Measurements from ENCODE around the gene HM13. TPM values are rescaled to one million over a fixed set of nuclear protein-coding genes. Genes with fewer than 3 reads are reported as not detected.
A peak's percentile ranks its signal among the peaks of the same experiment; 100 is the strongest.

The HM13 gene
- total and polyA plus RNA-seq, 2 of the 13 experiments (the other 11 are each of a cell fraction or from before 2014, with no cell fraction given), result 118 to 243 TPM

DNA sequence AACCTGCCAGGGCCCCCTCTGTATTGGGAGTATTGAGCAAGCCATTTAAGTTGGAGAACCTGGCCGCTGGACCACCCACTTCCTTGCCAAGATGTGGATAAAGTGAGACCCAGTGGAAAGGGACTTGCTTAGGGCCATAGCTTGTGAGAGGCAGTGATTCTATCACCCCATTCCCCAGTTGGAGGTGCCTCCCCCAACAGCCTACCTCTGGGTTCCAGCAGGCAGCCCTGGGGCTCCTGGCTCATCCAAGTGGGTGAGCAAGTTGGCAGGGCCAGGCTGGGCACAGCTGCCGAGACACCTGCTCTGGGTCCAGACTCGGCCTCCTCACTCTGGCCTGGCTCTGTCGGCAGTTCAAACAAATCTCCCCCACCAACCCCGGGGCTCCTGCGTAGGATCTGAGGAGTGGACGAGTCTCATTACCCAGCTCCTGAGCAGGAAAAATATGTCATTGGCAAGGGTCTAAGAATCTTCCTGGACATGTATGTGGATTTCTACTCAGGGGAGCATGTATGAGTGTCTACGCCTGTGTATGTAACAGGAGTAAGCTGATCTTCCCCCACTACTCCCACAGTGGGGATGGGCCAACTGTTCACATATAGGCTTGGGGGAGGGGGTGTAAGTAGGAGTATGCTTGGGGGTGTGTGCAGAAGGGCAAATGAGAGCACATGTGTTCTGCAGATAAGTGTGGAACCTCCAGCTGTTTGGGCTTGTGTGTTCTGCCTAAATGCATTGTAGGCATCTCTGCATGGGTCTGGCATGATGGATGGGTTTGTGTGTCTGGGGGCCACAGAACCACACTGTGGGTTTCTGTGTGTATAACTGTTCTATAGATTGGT is 92.8 kb downstream of the HM13 start (continued):
- TF ChIP-seq TCF12 (IDR thresholded peaks at IDR 0.05) (no peak), TCF12 (CRISPR knock-in tag; IDR thresholded peaks at IDR 0.05) (no peak; the same call in 1 of the 2 replicates), NFYC (CRISPR knock-in tag; IDR thresholded peaks at IDR 0.05) (peak; percentile 36; the same call in 1 of the 2 replicates), ISL2 (CRISPR knock-in tag; IDR thresholded peaks at IDR 0.05) (no peak; the same call in 1 of the 2 replicates), ZFYVE20 (CRISPR knock-in tag; IDR thresholded peaks at IDR 0.05; ENCODE audit: borderline replicate concordance, low read depth) (peak; percentile 72; the same call in 1 of the 2 replicates), POGZ (CRISPR knock-in tag; IDR thresholded peaks at IDR 0.05) (no peak; the same call in 1 of the 2 replicates), GZF1 (CRISPR knock-in tag; IDR thresholded peaks at IDR 0.05) (peak; percentile 36; the same call in 1 of the 2 replicates), ZNF331 (CRISPR knock-in tag; IDR thresholded peaks at IDR 0.05) (peak; percentile 65), ZNF441 (CRISPR knock-in tag; IDR thresholded peaks at IDR 0.05; ENCODE audit: borderline replicate concordance) (peak; percentile 73), RBFOX2 (IDR thresholded peaks at IDR 0.05; ENCODE audit: low read depth, low read length) (peak; percentile 85), REXO4 (CRISPR knock-in tag; IDR thresholded peaks at IDR 0.05; ENCODE audit: borderline replicate concordance) (peak; percentile 64; the same call in 1 of the 2 replicates), ZNF678 (CRISPR knock-in tag; IDR thresholded peaks at IDR 0.05) (no peak), KAT2B (IDR thresholded peaks at IDR 0.05; ENCODE audit: borderline replicate concordance, low read depth, low read length) (no peak), ZNF17 (CRISPR knock-in tag; IDR thresholded peaks at IDR 0.05) (no peak), ZFP36 (IDR thresholded peaks at IDR 0.05; ENCODE audit: borderline replicate concordance, low read depth, low read length, partially characterized antibody) (no peak), ZEB1 (IDR thresholded peaks at IDR 0.05; ENCODE audit: insufficient replicate concordance, low read depth) (no peak), EED (CRISPR knock-in tag; IDR thresholded peaks at IDR 0.05) (peak; percentile 88), NFATC3 (CRISPR knock-in tag; IDR thresholded peaks at IDR 0.05) (0 out of 2 replicates have a peak, but pooled peaks have one; percentile 2), MEIS1 (CRISPR knock-in tag; IDR thresholded peaks at IDR 0.05; ENCODE audit: borderline replicate concordance) (no peak; the same call in 1 of the 2 replicates)
- TF ChIP-seq, protein P1, sequence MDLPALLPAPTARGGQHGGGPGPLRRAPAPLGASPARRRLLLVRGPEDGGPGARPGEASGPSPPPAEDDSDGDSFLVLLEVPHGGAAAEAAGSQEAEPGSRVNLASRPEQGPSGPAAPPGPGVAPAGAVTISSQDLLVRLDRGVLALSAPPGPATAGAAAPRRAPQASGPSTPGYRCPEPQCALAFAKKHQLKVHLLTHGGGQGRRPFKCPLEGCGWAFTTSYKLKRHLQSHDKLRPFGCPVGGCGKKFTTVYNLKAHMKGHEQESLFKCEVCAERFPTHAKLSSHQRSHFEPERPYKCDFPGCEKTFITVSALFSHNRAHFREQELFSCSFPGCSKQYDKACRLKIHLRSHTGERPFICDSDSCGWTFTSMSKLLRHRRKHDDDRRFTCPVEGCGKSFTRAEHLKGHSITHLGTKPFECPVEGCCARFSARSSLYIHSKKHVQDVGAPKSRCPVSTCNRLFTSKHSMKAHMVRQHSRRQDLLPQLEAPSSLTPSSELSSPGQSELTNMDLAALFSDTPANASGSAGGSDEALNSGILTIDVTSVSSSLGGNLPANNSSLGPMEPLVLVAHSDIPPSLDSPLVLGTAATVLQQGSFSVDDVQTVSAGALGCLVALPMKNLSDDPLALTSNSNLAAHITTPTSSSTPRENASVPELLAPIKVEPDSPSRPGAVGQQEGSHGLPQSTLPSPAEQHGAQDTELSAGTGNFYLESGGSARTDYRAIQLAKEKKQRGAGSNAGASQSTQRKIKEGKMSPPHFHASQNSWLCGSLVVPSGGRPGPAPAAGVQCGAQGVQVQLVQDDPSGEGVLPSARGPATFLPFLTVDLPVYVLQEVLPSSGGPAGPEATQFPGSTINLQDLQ (CRISPR knock-in tag; IDR thresholded peaks at IDR 0.05), result peak; percentile 81; the same call in 1 of the 2 replicates
- TF ChIP-seq, protein P2, sequence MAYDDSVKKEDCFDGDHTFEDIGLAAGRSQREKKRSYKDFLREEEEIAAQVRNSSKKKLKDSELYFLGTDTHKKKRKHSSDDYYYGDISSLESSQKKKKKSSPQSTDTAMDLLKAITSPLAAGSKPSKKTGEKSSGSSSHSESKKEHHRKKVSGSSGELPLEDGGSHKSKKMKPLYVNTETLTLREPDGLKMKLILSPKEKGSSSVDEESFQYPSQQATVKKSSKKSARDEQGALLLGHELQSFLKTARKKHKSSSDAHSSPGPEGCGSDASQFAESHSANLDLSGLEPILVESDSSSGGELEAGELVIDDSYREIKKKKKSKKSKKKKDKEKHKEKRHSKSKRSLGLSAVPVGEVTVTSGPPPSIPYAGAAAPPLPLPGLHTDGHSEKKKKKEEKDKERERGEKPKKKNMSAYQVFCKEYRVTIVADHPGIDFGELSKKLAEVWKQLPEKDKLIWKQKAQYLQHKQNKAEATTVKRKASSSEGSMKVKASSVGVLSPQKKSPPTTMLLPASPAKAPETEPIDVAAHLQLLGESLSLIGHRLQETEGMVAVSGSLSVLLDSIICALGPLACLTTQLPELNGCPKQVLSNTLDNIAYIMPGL (CRISPR knock-in tag; IDR thresholded peaks at IDR 0.05; ENCODE audit: borderline replicate concordance in 1 of 2, low read depth in 1 of 2), result peak; percentile 78 to 82
- TF ChIP-seq, protein P3, sequence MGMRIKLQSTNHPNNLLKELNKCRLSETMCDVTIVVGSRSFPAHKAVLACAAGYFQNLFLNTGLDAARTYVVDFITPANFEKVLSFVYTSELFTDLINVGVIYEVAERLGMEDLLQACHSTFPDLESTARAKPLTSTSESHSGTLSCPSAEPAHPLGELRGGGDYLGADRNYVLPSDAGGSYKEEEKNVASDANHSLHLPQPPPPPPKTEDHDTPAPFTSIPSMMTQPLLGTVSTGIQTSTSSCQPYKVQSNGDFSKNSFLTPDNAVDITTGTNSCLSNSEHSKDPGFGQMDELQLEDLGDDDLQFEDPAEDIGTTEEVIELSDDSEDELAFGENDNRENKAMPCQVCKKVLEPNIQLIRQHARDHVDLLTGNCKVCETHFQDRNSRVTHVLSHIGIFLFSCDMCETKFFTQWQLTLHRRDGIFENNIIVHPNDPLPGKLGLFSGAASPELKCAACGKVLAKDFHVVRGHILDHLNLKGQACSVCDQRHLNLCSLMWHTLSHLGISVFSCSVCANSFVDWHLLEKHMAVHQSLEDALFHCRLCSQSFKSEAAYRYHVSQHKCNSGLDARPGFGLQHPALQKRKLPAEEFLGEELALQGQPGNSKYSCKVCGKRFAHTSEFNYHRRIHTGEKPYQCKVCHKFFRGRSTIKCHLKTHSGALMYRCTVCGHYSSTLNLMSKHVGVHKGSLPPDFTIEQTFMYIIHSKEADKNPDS (CRISPR knock-in tag; IDR thresholded peaks at IDR 0.05), result peak; percentile 92; the same call in 1 of the 2 replicates

Measured in HepG2 (cell line).